NCI-H345 treated with DMSO at 0.1 percent for 48 hours (cell line): ENCODE results near the gene CPNE2.

ENCODE experiments used
- DNase-seq: peaks from one replicate; lab custom pipeline; 2025; ENCODE audit not compliant: unreplicated experiment; lab: John Stamatoyannopoulos, UW

CPNE2 gene

GRCh38 chr16:57141822-57142631 is 49.6 kb downstream of the CPNE2 start:
- DNase-seq = no peak

GRCh38 chr16:57143149-57143921 is 51.0 kb downstream of the CPNE2 start:
- DNase-seq = no peak

- DNase-seq = no peak
Observed at GRCh38 chr16:57144027-57144426, 51.6 kb downstream of the CPNE2 start.

- DNase-seq = no peak
Observed at GRCh38 chr16:57145046-57146021, 53.0 kb downstream of the CPNE2 start.

- no peak for DNase-seq
Observed at GRCh38 chr16:57146040-57146647, 53.8 kb downstream of the CPNE2 start.

- DNase-seq = no peak
Observed at GRCh38 chr16:57146735-57147134, 54.4 kb downstream of the CPNE2 start.

- no peak for DNase-seq
Observed at GRCh38 chr16:57147381-57148221, 55.2 kb downstream of the CPNE2 start.

- no peak for DNase-seq
Observed at GRCh38 chr16:57148481-57148880, 56.1 kb downstream of the CPNE2 start.

- DNase-seq = no peak
Observed at GRCh38 chr16:57149391-57149790, 57.0 kb downstream of the CPNE2 start.

GRCh38 chr16:57150682-57151330 is 58.4 kb downstream of the CPNE2 start:
- DNase-seq = no peak

GRCh38 chr16:57151369-57151768 is 59.0 kb downstream of the CPNE2 start:
- no peak for DNase-seq

GRCh38 chr16:57152096-57153093 is 60.0 kb downstream of the CPNE2 start:
- no peak for DNase-seq

- DNase-seq = no peak
Observed at GRCh38 chr16:57153841-57154240, 61.5 kb downstream of the CPNE2 start.

- no peak for DNase-seq
Observed at GRCh38 chr16:57155702-57156350, 63.4 kb downstream of the CPNE2 start.

GRCh38 chr16:57156351-57156703 is 63.9 kb downstream of the CPNE2 start:
- no peak for DNase-seq

- DNase-seq = no peak
Observed at GRCh38 chr16:57157533-57157932, 65.2 kb downstream of the CPNE2 start.

- no peak for DNase-seq
Observed at GRCh38 chr16:57159447-57159846, 67.1 kb downstream of the CPNE2 start.

GRCh38 chr16:57163842-57164241 is 71.5 kb downstream of the CPNE2 start:
- no peak for DNase-seq
